HFFc6 (cell line): ENCODE data around the gene LOC128125822.

Source experiments
- DNase-seq: peaks from one replicate; pipeline ENCODE4 v3.0.0-alpha.2; 2018
- H3K27ac Mint-ChIP-seq: 2 replicates; pipeline ENCODE4 v1.8.0; 2020; ENCODE audit warnings: mild to moderate bottlenecking, mixed read lengths
- H3K27me3 Mint-ChIP-seq: 2 replicates; pipeline ENCODE4 v1.8.0; 2021; ENCODE audit warnings: mild to moderate bottlenecking, moderate library complexity, mixed read lengths; ENCODE audit not compliant: insufficient read depth
- H3K36me3 Mint-ChIP-seq: 2 replicates; pipeline ENCODE4 v1.8.0; 2021; ENCODE audit warnings: low read depth, mixed read lengths
- H3K4me1 Mint-ChIP-seq: 2 replicates; pipeline ENCODE4 v1.8.0; 2020; ENCODE audit warnings: low read depth, mixed read lengths
- H3K4me3 Mint-ChIP-seq: 2 replicates; pipeline ENCODE4 v1.8.0; 2020; ENCODE audit warnings: mild to moderate bottlenecking, moderate library complexity, mixed read lengths
- H3K9me3 Mint-ChIP-seq: 2 replicates; pipeline ENCODE4 v1.8.0; 2020; ENCODE audit warnings: mild to moderate bottlenecking, mixed read lengths
- TF ChIP-seq, protein P1 (sequence below): fragments of 200-600 bp; sonication (generic); IDR thresholded peaks from 2 replicates; pipeline ENCODE4 v1.5.0; 2021; ENCODE audit warnings: antibody characterized with exemption, mild to moderate bottlenecking

LOC128125822 gene

DNA sequence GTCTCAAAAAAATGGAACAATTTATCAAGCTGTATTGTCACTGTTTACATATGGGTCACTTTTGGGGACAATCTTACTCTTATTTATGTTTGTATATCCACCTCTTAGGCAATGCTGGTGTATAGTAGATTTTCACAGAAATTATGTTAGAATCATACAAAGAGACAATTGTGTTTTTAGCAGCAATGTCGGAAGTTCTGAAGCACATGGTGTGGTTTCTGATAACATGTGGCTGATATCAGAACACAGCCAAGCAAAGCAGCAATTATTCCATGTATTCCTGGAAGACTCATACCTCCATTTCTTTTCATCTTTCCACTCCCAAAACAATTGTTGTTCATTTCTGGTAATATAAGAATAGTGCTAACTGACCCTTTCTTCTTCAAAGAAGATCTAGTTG, 17.5 kb upstream of the LOC128125822 start:
- TF ChIP-seq, protein P1, sequence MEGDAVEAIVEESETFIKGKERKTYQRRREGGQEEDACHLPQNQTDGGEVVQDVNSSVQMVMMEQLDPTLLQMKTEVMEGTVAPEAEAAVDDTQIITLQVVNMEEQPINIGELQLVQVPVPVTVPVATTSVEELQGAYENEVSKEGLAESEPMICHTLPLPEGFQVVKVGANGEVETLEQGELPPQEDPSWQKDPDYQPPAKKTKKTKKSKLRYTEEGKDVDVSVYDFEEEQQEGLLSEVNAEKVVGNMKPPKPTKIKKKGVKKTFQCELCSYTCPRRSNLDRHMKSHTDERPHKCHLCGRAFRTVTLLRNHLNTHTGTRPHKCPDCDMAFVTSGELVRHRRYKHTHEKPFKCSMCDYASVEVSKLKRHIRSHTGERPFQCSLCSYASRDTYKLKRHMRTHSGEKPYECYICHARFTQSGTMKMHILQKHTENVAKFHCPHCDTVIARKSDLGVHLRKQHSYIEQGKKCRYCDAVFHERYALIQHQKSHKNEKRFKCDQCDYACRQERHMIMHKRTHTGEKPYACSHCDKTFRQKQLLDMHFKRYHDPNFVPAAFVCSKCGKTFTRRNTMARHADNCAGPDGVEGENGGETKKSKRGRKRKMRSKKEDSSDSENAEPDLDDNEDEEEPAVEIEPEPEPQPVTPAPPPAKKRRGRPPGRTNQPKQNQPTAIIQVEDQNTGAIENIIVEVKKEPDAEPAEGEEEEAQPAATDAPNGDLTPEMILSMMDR = no peak
- H3K27me3 Mint-ChIP-seq = no peaks in the 10 kb centered on the region; the same call in 1 of the 2 replicates
- no peak overlapping the region for H3K27ac Mint-ChIP-seq
- H3K4me1 Mint-ChIP-seq = no peaks in the 10 kb centered on the region
- no peaks in the 10 kb centered on the region for H3K9me3 Mint-ChIP-seq
- no peak overlapping the region for H3K4me3 Mint-ChIP-seq
- DNase-seq = no peak
- no peaks in the 10 kb centered on the region for H3K36me3 Mint-ChIP-seq

DNA sequence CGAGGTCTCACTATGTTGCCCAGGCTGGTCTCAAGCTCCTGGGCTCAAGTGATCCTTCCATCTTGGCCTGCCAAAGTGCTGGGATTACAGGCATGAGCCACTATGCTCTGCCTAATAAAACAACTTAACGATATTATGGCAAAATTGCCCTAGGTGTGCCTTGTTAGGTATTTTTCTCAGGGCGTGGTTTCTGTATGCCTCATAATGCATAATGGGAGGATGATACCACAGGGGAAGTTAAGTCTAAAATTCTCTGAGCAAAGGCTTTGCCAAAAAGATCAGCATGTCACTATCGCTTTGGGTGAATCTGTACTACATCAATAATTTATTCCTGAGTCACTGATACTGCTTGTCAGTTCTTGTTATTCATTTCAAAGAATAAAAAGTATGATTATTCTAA, 15.9 kb upstream of the LOC128125822 start:
- Mint-ChIP-seq H3K9me3 (no peaks in the 10 kb centered on the region), H3K4me3 (no peak overlapping the region), H3K27ac (no peak overlapping the region), H3K36me3 (no peaks in the 10 kb centered on the region), H3K4me1 (peaks cover 6% of the 10 kb centered on the region), H3K27me3 (peaks cover 2% of the 10 kb centered on the region; the same call in 1 of the 2 replicates)
- TF ChIP-seq, protein P1 = no peak
- DNase-seq = no peak

DNA sequence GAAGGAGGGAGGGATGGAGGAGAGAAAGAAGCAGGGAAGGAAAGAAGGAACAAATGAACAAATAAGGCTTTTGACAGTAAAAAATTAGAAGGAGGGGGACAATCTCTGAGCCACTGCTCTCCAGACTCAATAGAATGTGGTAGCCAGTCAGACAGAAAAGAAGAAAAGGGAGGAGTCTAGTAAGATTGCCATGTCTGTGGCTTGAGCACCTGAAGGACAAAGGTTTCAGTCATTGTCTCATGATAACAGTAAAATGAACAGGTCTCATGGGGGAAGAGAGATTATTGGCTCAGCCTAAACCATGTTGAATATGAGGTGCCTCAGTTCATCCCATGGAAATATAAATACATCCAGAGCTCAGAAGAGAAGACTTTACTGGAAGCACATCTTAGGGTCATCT, 14.0 kb upstream of the LOC128125822 start:
- DNase-seq = no peak
- TF ChIP-seq, protein P1 = no peak
- H3K36me3 Mint-ChIP-seq = no peaks in the 10 kb centered on the region
- no peak overlapping the region for H3K27ac Mint-ChIP-seq
- H3K9me3 Mint-ChIP-seq = no peaks in the 10 kb centered on the region
- H3K4me1 Mint-ChIP-seq = peaks cover 6% of the 10 kb centered on the region
- no peak overlapping the region for H3K4me3 Mint-ChIP-seq
- H3K27me3 Mint-ChIP-seq = peaks cover 2% of the 10 kb centered on the region; the same call in 1 of the 2 replicates

DNA sequence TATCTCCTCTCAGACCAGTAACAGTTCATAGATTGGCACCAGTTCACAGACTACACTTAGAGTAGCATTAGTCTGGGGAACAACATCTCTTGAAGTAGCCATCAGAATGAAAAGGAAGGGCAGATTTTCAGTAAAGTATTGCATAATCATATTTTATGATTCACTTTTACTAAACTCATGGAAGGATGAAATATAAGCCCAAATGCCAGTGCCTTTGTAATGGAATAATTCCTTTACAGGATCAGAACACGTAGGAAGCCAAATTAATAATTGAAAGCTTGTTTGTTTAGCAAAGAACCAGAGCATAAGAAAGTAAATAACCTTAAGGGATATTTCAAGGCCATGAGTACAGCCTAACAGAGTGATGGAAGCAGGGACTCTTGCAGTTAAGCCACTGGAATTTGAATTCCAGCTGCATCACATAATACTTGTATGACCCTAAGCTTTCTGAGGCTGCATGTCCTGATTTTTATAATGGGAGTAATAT, 11.4 kb upstream of the LOC128125822 start:
- Mint-ChIP-seq H3K4me3 (no peak overlapping the region), H3K9me3 (no peaks in the 10 kb centered on the region), H3K36me3 (no peaks in the 10 kb centered on the region), H3K4me1 (peaks cover 6% of the 10 kb centered on the region), H3K27ac (no peak overlapping the region), H3K27me3 (peaks cover 7% of the 10 kb centered on the region)
- TF ChIP-seq, protein P1 = no peak
- no peak for DNase-seq

DNA sequence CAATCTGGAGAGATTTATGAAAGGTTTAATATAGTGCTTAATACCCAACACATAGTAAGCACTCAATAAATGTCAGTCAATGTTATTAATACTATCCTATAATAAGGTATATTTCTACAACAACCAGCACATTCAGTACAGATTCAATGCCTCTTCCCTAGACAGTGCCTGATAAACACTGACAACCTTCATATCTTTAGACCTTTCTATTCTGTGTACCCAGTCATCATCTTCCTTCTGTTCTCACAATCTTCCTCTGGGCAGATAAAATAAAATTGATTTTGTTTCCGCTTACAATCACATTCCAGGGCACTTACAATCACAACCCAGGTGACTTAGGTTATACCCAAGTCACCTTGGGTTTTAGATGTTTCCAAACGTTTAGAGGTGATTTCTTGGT, 11.0 kb upstream of the LOC128125822 start:
- no peak for DNase-seq
- peaks cover 9% of the 10 kb centered on the region for H3K27me3 Mint-ChIP-seq
- H3K36me3 Mint-ChIP-seq = no peaks in the 10 kb centered on the region
- TF ChIP-seq, protein P1 = no peak
- H3K4me1 Mint-ChIP-seq = peaks cover 6% of the 10 kb centered on the region
- H3K9me3 Mint-ChIP-seq = no peaks in the 10 kb centered on the region
- H3K27ac Mint-ChIP-seq = no peak overlapping the region
- H3K4me3 Mint-ChIP-seq = no peak overlapping the region

DNA sequence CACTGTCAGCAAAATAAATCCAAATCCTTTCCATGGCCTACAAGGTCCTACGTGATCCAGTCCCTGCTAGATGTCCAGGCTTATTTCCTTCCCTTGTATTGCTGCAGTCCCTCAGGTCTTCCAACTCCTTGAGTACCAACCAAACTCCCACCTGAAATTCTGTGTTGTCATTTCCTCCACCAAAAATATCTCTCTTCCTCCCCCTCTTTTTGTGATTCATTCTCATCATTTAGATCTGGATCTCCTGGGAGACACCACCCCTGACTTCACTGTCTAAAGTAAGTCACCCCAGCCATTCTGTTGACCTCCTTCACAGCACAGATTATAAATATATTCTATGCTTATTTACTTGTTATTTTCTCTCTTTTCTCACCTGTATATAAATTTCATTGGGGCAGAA, 9.0 kb upstream of the LOC128125822 start:
- TF ChIP-seq, protein P1 = no peak
- H3K27ac Mint-ChIP-seq = no peak overlapping the region
- H3K36me3 Mint-ChIP-seq = no peaks in the 10 kb centered on the region
- H3K4me3 Mint-ChIP-seq = no peak overlapping the region
- peaks cover 6% of the 10 kb centered on the region for H3K4me1 Mint-ChIP-seq
- no peaks in the 10 kb centered on the region for H3K9me3 Mint-ChIP-seq
- H3K27me3 Mint-ChIP-seq = peaks cover 10% of the 10 kb centered on the region
- no peak for DNase-seq
